ENCODE results near the gene ELMO2.

GRCh38 chr20:46332373-46333160 is 73.8 kb downstream of the ELMO2 start:
- TF ChIP-seq, protein P1, sequence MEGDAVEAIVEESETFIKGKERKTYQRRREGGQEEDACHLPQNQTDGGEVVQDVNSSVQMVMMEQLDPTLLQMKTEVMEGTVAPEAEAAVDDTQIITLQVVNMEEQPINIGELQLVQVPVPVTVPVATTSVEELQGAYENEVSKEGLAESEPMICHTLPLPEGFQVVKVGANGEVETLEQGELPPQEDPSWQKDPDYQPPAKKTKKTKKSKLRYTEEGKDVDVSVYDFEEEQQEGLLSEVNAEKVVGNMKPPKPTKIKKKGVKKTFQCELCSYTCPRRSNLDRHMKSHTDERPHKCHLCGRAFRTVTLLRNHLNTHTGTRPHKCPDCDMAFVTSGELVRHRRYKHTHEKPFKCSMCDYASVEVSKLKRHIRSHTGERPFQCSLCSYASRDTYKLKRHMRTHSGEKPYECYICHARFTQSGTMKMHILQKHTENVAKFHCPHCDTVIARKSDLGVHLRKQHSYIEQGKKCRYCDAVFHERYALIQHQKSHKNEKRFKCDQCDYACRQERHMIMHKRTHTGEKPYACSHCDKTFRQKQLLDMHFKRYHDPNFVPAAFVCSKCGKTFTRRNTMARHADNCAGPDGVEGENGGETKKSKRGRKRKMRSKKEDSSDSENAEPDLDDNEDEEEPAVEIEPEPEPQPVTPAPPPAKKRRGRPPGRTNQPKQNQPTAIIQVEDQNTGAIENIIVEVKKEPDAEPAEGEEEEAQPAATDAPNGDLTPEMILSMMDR (IDR thresholded peaks at IDR 0.05) = no peak
- TF ChIP-seq POLR2A (IDR thresholded peaks at IDR 0.05) = no peak
